Adrenal gland (tissue), 5 donors: ENCODE data around the gene OMP.

Source experiments
- CTCF ChIP-seq, 6 experiments: fragments of 450-650 bp in 4 of 6; fragments of 200-600 bp in 2 of 6; sonication (generic) in 1 of 6; IDR thresholded peaks; 1 replicate in 5 of 6; 2 replicates in 1 of 6; pipeline versions ENCODE4 v1.5.1 to v1.8.0; 2016 to 2021; ENCODE audit warnings: antibody characterized with exemption in 6 of 6, mild to moderate bottlenecking in 2 of 6, moderate library complexity in 1 of 6
- POLR2A ChIP-seq, 2 donors: fragments of 450-650 bp; IDR thresholded peaks; one replicate each; pipeline ENCODE4 v1.6.1; 2017; ENCODE audit warnings: antibody characterized with exemption in 2 of 2, mild to moderate bottlenecking in 2 of 2, moderate library complexity in 1 of 2
- donor health status: DM: no; HTN: no; CAD: no.

GRCh38 chr11:77120571-77120970, 17.9 kb downstream of the OMP start:
- TF ChIP-seq CTCF (IDR thresholded peaks at IDR 0.05) (no peak), POLR2A (IDR thresholded peaks at IDR 0.05) (no peak)
